Fibroblast of skin of right biceps (primary cell): ENCODE measurements around the gene TYMP.
A peak's percentile ranks its signal among the peaks of the same experiment; 100 is the strongest.
"Not testable (repeated sequence)": the region's sequence is repeated elsewhere in the genome, so short reads cannot be mapped to it uniquely, and the experiment has no call there.

Experiments
- DNase-seq: peaks from one replicate; pipeline ENCODE4 v3.0.0-alpha.2; 2013

TYMP gene

GRCh38 chr22:50523806-50524675 is 5.8 kb downstream of the TYMP start:
- no peak for DNase-seq

DNA sequence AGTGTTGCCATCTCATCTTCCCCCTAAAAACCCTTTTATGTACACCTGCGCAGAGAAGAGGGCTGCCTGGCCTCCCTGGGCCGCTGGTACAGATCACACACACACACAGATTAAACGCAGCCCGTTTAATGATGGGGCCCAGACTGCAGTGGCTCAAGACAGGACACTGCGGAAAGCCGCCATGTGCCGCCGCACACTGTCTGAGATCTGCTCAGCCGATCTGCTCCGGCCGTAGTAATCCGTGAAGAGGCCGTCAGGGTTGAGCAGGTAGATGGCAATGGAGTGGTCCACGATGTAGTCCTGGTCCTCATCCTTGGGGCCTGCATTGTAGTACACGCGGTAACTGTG is 6.4 kb downstream of the TYMP start:
- no peak for DNase-seq

- no peak for DNase-seq
Observed at GRCh38 chr22:50522806-50523438, 6.9 kb downstream of the TYMP start.

GRCh38 chr22:50522208-50522805 is 7.5 kb downstream of the TYMP start:
- no peak for DNase-seq

DNA sequence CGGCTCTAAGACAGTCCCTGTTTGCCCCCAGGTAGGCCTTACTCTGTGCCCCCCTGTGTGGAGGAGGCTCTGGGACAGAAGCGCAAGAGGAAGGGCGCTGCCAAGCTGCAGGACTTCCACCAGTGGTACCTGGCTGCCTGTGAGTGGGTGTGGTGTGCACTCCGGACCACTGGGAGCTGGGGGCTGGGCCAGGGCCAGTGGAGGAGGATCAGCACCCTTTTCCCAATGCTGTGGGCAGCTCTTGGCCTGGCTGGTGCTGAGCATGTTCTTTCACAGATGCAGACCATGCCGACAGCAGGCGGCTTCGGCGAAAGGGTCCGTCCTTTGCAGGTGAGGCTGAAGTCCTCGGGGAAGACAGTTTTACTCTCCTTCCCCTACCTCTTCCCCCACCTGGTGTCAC is 8.1 kb downstream of the TYMP start:
- DNase-seq = no peak

GRCh38 chr22:50520826-50521453 is 8.9 kb downstream of the TYMP start:
- no peak for DNase-seq

DNA sequence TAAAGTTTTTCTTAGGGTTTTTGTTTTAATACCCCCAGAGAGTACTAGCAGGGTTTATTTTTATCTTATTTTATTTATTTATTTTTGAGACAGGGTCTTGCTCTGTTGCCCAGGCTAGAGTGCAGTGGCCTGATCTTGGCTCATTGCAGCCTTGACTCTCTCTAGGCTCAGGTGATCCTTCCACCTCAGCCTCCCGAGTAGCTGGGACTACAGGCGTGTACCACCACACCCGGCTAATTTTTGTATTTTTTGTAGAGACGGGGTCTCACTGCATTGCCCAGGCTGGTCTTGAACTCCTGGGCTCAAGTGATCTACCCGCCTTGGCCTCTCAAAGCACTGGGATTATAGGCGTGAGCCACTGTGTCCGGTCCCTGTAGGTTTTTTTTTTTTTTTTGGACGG is 9.6 kb downstream of the TYMP start:
- not testable (repeated sequence) for DNase-seq

DNA sequence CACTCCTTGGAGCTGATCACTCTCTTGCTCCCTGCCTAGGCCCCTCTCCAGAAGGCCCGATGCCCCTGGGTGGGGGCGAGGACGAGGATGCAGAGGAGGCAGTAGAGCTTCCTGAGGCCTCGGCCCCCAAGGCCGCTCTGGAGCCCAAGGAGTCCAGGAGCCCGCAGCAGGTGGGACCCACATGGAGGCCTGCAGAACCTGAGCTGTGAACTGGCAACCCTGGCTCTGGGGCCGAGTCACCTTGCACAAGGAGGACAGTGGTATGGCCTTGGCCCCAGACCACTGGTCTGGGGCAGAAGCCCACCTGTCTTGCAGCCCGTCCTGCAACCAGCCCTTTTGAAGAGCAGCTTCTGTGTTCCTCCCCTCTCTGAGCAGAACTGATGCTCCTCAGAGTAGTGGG is 10.7 kb downstream of the TYMP start:
- DNase-seq = no peak

- DNase-seq = no peak
Observed at GRCh38 chr22:50518606-50519005, 11.2 kb downstream of the TYMP start.

GRCh38 chr22:50517495-50518260 is 12.1 kb downstream of the TYMP start:
- no peak for DNase-seq

- no peak for DNase-seq
Observed at GRCh38 chr22:50516891-50517290, 12.9 kb downstream of the TYMP start.

GRCh38 chr22:50516068-50516467 is 13.7 kb downstream of the TYMP start:
- no peak for DNase-seq

GRCh38 chr22:50513175-50513574 is 16.6 kb downstream of the TYMP start:
- DNase-seq = no peak

GRCh38 chr22:50508897-50509296 is 20.9 kb downstream of the TYMP start:
- no peak for DNase-seq

- peak; percentile 97 for DNase-seq
Observed at GRCh38 chr22:50507991-50508884, 21.6 kb downstream of the TYMP start, which contains the start of gene NCAPH2. TSS of gene NCAPH2 (plus strand) at chr22:50508224. CDS start at chr22:50508338, 114 bp downstream.

DNA sequence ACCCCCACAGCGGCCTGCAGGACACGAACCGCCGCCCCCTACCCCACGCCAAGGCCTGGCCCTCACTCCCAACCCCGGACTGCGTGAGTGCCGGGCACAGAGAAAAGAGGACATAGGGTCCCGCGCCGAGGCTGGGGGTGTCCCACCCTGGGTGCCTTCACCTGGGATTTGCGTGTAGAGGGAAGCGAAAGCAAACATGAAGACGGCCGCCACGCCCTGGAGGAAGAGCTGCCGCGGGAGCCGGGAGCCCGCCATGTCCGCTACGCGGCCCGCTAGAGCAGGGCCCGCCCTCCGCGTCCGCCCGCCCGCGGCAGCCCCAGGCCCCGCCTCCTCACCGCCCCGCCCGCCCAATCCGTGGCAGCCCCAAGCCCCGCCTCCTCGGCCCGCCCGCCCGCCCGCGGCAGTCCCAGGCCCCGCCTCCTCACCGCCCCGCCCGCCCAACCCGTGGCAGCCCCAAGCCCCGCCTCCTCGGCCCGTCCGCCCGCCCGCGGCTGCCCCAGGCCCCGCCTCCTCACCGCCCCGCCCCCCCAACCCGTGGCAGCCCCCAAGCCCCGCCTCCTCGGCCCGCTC is 22.3 kb downstream of the TYMP start, which contains the start of gene LMF2:
Gene LMF2 (minus strand): TSS at position 282 of the 570 bp plus-strand sequence. CDS start 27 bp downstream, at position 255.
- DNase-seq = no peak

- no peak for DNase-seq
Observed at GRCh38 chr22:50506611-50507420, 23.0 kb downstream of the TYMP start.

DNA sequence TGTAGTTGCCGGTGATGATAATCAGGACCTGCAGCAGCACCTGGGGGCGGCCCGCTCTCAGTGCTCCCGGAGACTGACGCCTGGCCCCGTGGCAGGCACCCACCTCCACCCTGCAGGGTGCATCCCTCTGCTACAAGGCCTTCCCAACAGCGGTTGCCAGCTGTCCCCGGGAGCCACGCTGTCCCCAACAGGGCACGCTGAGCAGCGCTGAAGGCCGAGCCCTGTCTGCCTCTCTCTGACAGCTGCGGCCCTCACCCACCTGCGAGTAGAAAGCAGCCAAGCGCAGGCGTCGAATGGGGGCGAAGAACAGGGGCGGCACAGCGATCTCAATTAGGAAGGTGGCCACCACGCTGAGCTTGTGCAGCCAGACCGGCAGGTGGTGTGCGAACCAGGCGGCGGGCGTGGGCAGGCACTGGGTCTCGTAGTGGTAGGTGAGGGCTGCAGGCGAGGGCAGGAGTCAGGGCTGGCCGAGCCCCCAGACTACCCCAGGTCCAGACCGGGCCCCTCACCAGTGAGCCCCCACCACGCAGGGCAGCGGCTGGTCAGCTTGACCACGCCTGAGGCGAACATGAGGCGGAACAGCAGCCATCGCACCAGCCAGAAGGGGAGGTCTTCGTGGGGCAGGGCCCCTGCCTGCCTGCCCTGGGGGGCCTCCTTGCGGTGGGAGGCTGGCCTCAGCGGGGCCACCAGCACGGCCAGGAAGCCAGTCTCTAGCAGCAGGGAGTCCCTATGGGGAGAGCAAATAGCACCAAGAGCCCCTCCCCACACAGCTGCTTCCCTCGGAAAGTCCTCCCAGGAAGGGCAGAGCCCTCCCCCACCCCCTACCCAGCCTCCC is 23.8 kb downstream of the TYMP start:
- DNase-seq = no peak

GRCh38 chr22:50505276-50505775 is 24.5 kb downstream of the TYMP start:
- no peak for DNase-seq
